Measurements from ENCODE around the gene HOXD1.

The HOXD1 gene

DNA sequence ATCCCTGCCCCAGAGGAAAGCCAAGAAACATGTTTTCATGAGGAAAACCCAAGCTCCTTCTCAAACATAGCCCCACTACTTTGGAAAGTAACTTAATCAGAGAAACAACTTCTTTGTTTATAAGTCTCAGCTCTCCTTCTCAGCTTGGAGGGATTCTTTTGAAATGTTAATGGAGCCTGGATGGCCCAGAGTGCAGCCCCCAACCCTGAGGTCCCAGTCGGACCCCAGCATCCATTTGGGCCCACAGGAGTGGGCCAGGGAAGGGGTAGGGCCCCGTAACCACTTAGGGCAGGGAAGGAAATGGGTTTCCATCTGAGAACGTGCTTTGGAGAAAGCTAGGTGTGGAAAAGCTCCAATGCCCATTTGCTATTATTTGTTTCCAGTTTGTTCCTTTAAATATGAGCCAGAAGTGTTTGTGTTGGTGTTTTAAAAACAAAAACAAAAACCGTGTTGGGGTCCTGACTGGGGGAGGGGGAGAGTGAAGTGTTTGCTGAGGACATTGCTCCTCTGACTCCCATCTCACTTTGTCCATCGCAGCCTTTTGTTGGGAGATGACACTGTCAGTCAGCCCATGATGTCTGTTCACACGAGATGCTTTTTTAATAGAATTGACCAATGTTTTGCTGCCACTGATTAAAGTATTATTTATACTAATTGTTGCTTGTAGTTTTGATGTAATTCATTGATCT is 33.0 kb upstream of the HOXD1 start:
- no peak overlapping the region for H3K4me3 ChIP-seq (ENCODE audit: low read length)
- TF ChIP-seq, protein P1, sequence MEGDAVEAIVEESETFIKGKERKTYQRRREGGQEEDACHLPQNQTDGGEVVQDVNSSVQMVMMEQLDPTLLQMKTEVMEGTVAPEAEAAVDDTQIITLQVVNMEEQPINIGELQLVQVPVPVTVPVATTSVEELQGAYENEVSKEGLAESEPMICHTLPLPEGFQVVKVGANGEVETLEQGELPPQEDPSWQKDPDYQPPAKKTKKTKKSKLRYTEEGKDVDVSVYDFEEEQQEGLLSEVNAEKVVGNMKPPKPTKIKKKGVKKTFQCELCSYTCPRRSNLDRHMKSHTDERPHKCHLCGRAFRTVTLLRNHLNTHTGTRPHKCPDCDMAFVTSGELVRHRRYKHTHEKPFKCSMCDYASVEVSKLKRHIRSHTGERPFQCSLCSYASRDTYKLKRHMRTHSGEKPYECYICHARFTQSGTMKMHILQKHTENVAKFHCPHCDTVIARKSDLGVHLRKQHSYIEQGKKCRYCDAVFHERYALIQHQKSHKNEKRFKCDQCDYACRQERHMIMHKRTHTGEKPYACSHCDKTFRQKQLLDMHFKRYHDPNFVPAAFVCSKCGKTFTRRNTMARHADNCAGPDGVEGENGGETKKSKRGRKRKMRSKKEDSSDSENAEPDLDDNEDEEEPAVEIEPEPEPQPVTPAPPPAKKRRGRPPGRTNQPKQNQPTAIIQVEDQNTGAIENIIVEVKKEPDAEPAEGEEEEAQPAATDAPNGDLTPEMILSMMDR (conservative IDR thresholded peaks at IDR 0.05; ENCODE audit: low read length) = no peak
- DNase-seq (ENCODE audit: low read depth) = no peak

DNA sequence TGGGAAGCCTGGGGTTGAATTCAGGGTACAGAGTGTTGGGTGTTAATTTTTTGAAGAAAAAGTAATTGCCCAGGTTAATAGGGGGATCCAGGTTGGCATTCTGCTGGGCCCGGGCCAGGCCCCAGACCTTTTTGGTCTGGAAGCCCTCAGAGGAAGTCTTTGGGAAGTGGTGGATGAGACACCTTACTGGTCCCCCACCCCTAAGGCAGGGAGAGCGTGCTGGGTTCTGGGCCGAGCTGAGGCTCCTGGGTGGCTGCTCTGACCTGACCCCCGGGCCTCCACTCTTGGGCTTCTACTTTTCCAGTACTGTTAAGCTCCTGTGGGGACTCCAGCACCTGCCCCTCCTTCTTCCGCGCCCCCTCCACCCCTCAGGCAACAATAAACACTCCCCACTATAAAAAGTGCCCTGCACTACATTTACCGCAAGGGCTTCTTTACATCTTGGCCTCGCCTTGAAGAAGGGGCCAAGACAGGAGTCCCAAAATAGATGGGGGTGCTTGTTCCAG is 32.1 kb upstream of the HOXD1 start:
- peak overlapping the region; percentile 58; the same call in 1 of the 2 replicates for H3K4me3 ChIP-seq (ENCODE audit: low read length)
- TF ChIP-seq, protein P1 (conservative IDR thresholded peaks at IDR 0.05; ENCODE audit: low read length) = no peak
- no peak for DNase-seq (ENCODE audit: low read depth)

DNA sequence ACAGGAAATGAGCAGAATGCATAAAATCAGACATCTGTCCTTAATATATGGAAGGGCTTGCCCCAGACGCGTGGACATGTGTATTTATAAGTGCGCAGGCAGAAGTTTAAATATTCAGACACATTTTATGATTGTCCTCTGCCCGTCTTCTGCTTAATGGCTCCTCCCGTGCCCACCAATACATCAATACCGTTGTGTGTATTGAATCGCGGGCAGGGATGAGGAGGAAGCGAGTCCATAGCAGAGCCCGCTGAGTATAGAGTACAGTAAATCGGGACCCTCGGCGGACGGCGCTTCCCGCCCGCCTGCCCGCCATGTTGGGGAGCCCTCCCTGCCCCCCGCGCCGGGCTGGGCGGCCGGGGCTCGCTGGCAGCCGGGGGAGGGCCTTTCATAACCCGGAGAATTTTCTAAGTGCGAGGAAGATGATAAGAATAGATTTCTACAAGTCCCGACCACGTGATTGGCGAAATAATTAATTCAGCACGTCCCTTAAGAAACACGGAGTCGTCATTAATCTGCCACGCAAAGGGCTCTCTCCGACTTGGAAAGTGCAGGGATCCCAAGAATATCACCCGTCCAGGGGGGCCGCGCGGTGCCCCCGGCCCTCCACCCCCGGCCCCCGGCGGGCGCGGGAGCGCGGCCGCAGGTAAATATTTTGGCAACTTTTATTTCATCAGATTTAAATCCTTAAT is 31.5 kb upstream of the HOXD1 start, which contains the start of gene HOXD3:
HOXD3 (plus strand) TSS at position 501 of the 692 bp plus-strand sequence. CDS start 11,808 bp downstream, outside the sequence.
- TF ChIP-seq, protein P1 (conservative IDR thresholded peaks at IDR 0.05; ENCODE audit: low read length) = no peak
- H3K4me3 ChIP-seq (ENCODE audit: low read length) = peak within 1 kb of the TSS; percentile 58
- DNase-seq (ENCODE audit: low read depth) = peak; percentile 39

DNA sequence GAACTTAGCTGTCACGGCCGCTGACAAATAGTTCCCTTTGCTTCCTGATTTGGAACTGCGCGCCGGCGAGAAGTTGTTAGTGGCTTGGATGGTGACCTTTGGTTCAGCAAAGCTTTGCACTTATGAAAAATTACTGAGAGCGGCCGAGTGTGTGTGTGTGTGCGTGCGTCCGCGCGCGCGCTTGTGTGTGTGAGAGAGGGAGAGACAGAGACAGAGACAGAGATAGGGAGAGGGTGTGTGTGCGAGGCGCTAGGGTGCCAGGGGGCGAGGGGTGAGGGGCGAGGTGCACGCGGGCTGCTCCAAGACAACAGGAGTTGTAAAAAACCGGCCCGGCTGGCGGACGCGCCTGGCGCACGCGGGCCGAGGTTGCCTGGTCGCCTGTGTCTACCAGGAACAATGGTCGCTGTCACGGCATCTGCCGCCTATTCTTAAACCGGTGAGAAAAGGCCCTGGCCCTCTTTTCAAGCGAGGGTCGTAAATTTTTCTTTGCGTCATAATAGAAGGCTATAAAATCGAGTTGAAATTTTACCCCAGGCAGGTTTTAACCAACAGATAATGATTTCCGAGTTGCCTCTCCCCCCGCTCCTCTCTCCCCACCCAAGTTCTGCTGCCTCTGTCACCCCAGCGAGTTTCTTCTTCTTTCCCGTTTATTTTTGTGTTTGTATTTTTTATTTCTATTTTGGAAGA is 30.8 kb upstream of the HOXD1 start:
- DNase-seq (ENCODE audit: low read depth) = peak; percentile 45

DNA sequence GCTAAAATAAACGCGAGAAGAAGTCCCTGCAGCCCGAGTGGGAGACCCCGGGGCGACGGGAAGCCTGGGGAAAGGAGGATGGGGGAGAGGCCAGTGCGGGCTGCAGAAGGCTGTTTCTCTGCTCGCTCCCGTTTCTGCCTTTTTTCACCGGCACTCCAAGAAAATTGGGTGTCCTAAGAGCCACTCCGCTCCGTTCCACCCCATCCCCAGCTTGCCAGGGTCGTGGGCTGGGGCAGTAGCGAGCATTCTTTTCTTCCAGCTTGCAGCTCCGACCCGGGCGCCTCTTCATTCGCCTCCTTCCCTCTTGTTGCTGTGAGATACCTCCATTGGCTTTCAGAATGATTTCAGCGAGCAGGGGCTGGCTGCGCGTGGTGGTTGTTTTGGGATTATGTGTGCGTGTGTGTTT is 30.3 kb upstream of the HOXD1 start:
- DNase-seq (ENCODE audit: low read depth) = no peak
- TF ChIP-seq, protein P1 (conservative IDR thresholded peaks at IDR 0.05; ENCODE audit: low read length) = no peak
- H3K4me3 ChIP-seq (ENCODE audit: low read length) = peak overlapping the region; percentile 58

More for the DNA sequence above, 30.8 kb upstream of the HOXD1 start:
- TF ChIP-seq, protein P1 (conservative IDR thresholded peaks at IDR 0.05; ENCODE audit: low read length) = no peak
- H3K4me3 ChIP-seq (ENCODE audit: low read length) = peak overlapping the region; percentile 58

- TF ChIP-seq, protein P1 (conservative IDR thresholded peaks at IDR 0.05; ENCODE audit: low read length) = no peak
- no peak for DNase-seq (ENCODE audit: low read depth)
- no peak overlapping the region for H3K4me3 ChIP-seq (ENCODE audit: low read length)
These were observed 29.4 kb upstream of the HOXD1 start for GRCh38 chr2:176158855-176159662.

All from AG10803 (cell line).